Measurements from ENCODE around the gene UGT1A7. TPM values are rescaled to one million over a fixed set of nuclear protein-coding genes. Genes with fewer than 3 reads are reported as not detected.
"Not testable (repeated sequence)": the region's sequence is repeated elsewhere in the genome, so short reads cannot be mapped to it uniquely, and the experiment has no call there.

Gene UGT1A7
- total and polyA plus RNA-seq, 2 experiments from 2014 or later: not detected

DNA sequence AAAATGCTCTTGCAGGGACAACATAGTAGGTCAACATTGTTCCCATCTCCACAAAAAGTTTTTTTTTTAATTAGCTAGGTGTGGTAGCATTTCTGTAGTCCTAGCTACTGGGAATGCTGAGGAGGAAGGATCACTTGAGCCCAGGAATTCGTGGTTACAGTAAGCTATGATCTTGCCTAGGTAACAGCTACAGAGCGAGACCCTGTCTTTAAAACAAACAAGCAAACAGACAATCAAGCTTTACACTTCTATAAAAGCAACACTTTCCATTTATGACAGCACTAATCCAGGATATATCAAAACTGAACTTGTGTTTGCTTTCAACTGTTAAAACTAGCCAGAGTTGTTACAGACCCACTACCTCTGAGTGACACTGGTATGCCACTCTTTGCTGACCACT is 59.2 kb downstream of the UGT1A7 start:
- Histone ChIP-seq H3K9me3 (ENCODE audit: low read depth) (no peaks in the 10 kb centered on the region), H3K79me2 (ENCODE audit: insufficient read depth) (no peaks in the 10 kb centered on the region), H3K27ac (no peak overlapping the region), H3K9ac (no peak overlapping the region), H3K36me3 (ENCODE audit: low read depth) (no peaks in the 10 kb centered on the region), H3K4me1 (ENCODE audit: insufficient read depth) (no peaks in the 10 kb centered on the region), H3K9me2 (ENCODE audit: insufficient read depth) (no peaks in the 10 kb centered on the region), H3K4me2 (ENCODE audit: unreplicated experiment) (no peak overlapping the region), H3F3A (ENCODE audit: insufficient read depth) (no peaks in the 10 kb centered on the region), H3K27me3 (replicated peaks; ENCODE audit: insufficient read depth) (peaks cover 11% of the 10 kb centered on the region; the same call in 1 of the 2 replicates), H2AFZ (no peak overlapping the region), H3K4me3 (no peak overlapping the region), H4K20me1 (ENCODE audit: insufficient read depth) (no peaks in the 10 kb centered on the region)
- DNase-seq: no peak
- 8 to 13% methylated on average over 2 of the region's 2 CpGs for WGBS, 2 experiments (ENCODE audit: low coverage in 1 of 2, low lambda C conversion rate in 2 of 2, missing lambda C conversion rate in 2 of 2)
- no peak for TF ChIP-seq EZH2 (IDR thresholded peaks at IDR 0.05; ENCODE audit: insufficient read depth, poor library complexity, severe bottlenecking)
- TF ChIP-seq EZH2phosphoT487 (IDR thresholded peaks at IDR 0.05; ENCODE audit: insufficient read depth, low read depth): no peak
- in situ Hi-C loops (cut with MboI): no loop called here

DNA sequence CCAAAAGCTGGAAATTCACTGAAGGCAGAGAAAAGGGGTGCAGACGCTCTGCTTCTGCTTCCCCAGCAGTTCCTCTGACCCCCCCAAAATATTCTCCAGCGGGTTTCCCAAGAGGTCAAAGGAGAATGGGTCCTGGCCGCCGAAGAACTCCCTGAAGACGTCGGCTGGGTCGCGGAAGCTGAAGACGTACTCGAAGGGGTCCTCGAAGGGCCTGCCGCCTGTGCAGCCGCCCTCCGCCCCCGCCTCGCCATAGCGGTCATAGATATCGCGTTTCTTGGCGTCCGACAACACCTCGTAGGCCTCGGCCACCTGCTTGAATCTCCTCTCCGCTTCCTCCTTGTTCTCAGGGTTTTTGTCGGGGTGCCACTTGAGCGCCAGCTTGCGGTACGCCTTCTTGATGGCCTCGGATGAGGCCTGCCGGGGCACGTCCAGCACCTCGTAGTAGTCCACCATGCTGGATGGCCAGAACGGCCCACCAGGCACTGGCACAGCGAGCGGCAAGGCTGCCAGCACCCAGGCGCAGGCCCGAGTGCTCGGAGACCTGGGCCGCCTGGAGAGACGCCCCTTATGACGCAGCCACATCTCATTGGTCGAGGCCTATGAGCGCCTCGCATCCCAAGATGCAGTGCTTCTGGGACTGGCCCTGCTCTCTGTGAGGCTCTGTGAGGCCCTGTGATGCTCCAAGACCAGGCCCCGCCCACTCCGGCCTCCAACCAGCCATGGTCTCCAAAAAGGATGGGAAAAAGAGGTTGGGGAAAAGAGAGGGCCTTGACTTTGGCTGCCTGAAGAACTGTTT is 62.0 kb downstream of the UGT1A7 start:
- Histone ChIP-seq H3K4me1 (ENCODE audit: insufficient read depth) (no peaks in the 10 kb centered on the region), H4K20me1 (ENCODE audit: insufficient read depth) (no peaks in the 10 kb centered on the region), H3K9me2 (ENCODE audit: insufficient read depth) (no peaks in the 10 kb centered on the region), H3K9me3 (ENCODE audit: low read depth) (no peaks in the 10 kb centered on the region), H3K27me3 (replicated peaks; ENCODE audit: insufficient read depth) (no peaks in the 10 kb centered on the region; the same call in 1 of the 2 replicates), H3K4me3 (no peak overlapping the region), H3K27ac (no peak overlapping the region), H3F3A (ENCODE audit: insufficient read depth) (no peaks in the 10 kb centered on the region), H3K4me2 (ENCODE audit: unreplicated experiment) (no peak overlapping the region), H3K36me3 (ENCODE audit: low read depth) (no peaks in the 10 kb centered on the region), H2AFZ (no peak overlapping the region), H3K9ac (no peak overlapping the region), H3K79me2 (ENCODE audit: insufficient read depth) (no peaks in the 10 kb centered on the region)
- WGBS, 2 experiments (ENCODE audit: low coverage in 1 of 2, low lambda C conversion rate in 2 of 2, missing lambda C conversion rate in 2 of 2): 75 to 78% methylated on average over 42 to 46 of the region's 46 CpGs
- no peak for DNase-seq
- in situ Hi-C loops (cut with MboI): no loop called here
- no peak for TF ChIP-seq EZH2phosphoT487 (IDR thresholded peaks at IDR 0.05; ENCODE audit: insufficient read depth, low read depth)
- no peak for TF ChIP-seq EZH2 (IDR thresholded peaks at IDR 0.05; ENCODE audit: insufficient read depth, poor library complexity, severe bottlenecking)

DNA sequence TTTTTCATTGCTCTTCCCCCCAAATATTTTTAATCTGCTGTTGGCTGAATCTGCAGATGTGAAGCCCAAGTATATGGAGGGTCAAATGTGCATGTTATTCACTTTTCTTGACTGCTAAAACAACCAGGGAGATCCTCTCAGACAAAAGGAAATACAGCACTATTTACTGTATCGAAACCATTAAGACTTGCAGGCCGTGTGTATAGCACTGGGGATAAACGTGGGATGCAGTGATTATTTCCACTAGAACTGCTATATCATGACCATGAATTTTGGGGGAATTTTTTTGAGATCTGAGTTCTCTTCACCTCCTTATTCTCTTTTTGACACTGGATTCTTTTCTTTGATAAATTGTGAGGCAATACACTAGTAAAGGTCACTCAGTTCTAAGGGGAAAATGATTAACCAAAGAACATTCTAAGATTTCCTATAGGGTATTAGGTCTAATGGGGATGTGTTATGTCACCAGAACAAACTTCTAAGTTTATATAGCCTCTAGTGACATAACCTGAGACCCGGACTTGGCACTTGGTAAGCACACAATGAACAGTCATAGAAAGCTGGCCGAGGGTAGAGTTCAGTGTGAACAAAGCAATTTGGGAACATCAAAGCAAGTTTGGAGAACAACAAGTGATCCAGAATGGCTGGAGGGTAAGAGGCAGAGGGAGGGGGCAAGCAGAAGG is 63.5 kb downstream of the UGT1A7 start:
- Histone ChIP-seq H3K36me3 (ENCODE audit: low read depth) (no peaks in the 10 kb centered on the region), H3K4me1 (ENCODE audit: insufficient read depth) (no peaks in the 10 kb centered on the region), H3K9ac (no peak overlapping the region), H3K4me2 (ENCODE audit: unreplicated experiment) (no peak overlapping the region), H3K4me3 (no peak overlapping the region), H2AFZ (no peak overlapping the region), H4K20me1 (ENCODE audit: insufficient read depth) (no peaks in the 10 kb centered on the region), H3F3A (ENCODE audit: insufficient read depth) (no peaks in the 10 kb centered on the region), H3K27ac (no peak overlapping the region), H3K9me2 (ENCODE audit: insufficient read depth) (no peaks in the 10 kb centered on the region), H3K9me3 (ENCODE audit: low read depth) (no peaks in the 10 kb centered on the region), H3K27me3 (replicated peaks; ENCODE audit: insufficient read depth) (no peaks in the 10 kb centered on the region; the same call in 1 of the 2 replicates), H3K79me2 (ENCODE audit: insufficient read depth) (no peaks in the 10 kb centered on the region)
- DNase-seq: no peak
- no peak for TF ChIP-seq EZH2phosphoT487 (IDR thresholded peaks at IDR 0.05; ENCODE audit: insufficient read depth, low read depth)
- TF ChIP-seq EZH2 (IDR thresholded peaks at IDR 0.05; ENCODE audit: insufficient read depth, poor library complexity, severe bottlenecking): no peak
- in situ Hi-C loops (cut with MboI): no loop called here
- WGBS, 2 experiments (ENCODE audit: low coverage in 1 of 2, low lambda C conversion rate in 2 of 2, missing lambda C conversion rate in 2 of 2): 14 to 18% methylated on average over 5 of the region's 5 CpGs

DNA sequence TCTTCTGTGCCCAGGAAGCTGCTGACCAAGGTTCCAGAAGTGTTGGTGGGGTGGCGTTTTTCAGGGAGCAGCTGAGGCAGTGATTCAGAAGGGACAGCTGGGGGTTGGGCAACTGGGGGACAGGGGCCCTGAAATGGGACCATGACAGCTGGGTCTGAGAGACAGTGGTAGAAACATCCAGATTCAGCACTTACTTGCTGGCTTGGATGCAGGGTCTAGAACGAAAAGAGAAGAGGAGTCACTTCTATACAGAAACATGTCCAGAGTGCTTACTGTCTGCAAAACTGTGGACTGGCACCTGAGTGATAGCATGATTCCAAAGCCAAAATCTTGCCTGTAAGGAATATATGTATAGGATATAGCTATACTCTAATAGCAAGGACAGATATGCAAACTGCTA is 64.1 kb downstream of the UGT1A7 start:
- H3K4me1 ChIP-seq (ENCODE audit: insufficient read depth); H3K27me3 ChIP-seq (replicated peaks; ENCODE audit: insufficient read depth); H3K9me3 ChIP-seq (ENCODE audit: low read depth); H4K20me1 ChIP-seq (ENCODE audit: insufficient read depth); H3F3A ChIP-seq (ENCODE audit: insufficient read depth); H3K79me2 ChIP-seq (ENCODE audit: insufficient read depth); H3K27ac ChIP-seq; H3K9ac ChIP-seq; H3K4me2 ChIP-seq (ENCODE audit: unreplicated experiment); H3K4me3 ChIP-seq; H3K9me2 ChIP-seq (ENCODE audit: insufficient read depth); H3K36me3 ChIP-seq (ENCODE audit: low read depth); in situ Hi-C loops (cut with MboI); DNase-seq; H2AFZ ChIP-seq: not testable (repeated sequence)
- 8 to 12% methylated on average over 2 of the region's 2 CpGs for WGBS, 2 experiments (ENCODE audit: low coverage in 1 of 2, low lambda C conversion rate in 2 of 2, missing lambda C conversion rate in 2 of 2)
